HG03439 (cell line): ENCODE results near the gene L3MBTL2.

ENCODE experiments used
- ATAC-seq: cut with Tn5 transposase; IDR thresholded peaks from one replicate; pipeline ENCODE4 v1.9.1; 2021; ENCODE audit warnings: mild to moderate bottlenecking, moderate library complexity; ENCODE audit not compliant: unreplicated experiment

The L3MBTL2 gene

DNA sequence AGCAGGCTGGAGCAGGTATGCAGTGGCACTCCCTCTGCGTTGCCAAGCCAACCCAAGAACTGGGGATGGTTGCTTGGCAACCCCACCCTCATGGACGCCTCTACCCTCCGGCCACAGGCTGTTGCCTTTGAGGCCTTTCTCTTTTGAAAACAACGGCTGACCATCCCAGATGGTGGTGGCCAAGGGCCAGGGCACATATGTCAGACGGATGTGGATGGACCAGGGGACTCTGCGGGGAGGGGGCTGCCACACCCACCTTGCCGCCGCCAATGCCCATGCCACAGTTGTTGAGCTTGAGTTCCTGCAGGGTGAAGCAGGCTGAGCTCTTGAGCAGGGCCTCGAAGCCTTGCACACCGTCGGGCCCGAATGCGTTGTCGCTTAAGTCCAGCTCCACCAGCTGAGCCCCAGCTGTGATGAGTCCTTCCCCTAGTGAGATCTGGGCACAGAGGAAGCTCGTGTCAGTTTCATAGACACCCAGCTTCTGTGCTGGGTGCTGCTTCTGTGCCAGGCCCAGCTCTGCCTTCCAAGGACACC, 59.4 kb downstream of the L3MBTL2 start:
- ATAC-seq: no peak

DNA sequence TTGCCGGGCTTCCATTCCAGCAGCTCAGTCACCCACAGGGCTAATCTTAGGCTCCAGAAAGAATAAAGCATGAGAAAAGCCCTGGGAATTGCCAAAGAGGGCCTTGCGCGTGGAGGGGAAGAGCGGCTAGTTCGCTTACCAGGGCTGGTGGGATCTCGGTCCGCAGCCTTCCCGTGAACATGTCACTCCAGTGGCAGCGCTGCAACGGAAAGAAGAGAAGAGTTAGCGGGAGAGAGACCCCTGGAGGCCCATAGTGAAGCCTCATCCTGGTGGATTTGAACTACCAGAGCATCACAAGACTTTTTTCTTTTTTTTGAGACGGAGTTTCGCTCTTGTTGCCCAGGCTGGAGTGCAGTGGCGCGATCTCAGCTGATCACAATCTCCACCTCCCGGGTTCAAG, 62.8 kb downstream of the L3MBTL2 start:
- no peak for ATAC-seq

DNA sequence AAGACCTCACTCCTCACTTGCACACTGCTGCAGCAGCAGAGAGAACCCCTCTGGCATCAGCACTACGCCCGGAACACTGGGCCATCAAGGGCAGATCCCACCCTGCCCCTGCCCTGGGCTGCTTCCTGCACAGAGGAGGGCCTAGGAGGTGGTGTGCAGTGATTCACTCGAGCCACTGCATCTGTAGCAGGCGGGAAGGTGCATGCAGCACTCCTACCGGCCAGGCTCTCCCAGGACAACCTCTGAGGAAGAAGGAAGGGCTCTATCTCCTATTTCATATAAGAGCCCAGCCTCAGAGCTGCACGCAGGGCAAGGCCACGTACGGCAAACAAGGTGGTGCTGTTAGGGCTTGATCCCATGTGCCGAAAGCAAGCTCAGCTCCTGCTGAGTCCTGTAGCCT, 66.7 kb downstream of the L3MBTL2 start:
- ATAC-seq: no peak

DNA sequence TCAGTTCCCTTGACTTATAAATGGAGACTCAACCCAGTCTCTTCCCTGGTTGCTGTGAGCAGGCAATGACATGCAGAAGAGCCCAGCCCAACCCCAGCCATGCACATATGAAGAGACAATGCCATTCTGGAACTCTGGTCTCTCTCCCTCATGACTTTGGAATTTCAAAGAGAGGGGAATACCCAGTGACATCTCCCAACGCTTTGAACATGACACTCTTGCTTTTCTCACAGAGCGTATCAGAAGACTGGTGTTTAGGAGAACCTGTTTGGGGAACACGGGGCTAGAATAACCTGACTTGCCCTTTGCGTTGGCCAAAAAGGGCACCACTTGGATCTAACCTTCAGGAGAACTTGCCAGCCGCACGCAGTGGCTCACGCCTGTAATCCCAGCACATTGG, 68.0 kb downstream of the L3MBTL2 start:
- ATAC-seq: no peak

DNA sequence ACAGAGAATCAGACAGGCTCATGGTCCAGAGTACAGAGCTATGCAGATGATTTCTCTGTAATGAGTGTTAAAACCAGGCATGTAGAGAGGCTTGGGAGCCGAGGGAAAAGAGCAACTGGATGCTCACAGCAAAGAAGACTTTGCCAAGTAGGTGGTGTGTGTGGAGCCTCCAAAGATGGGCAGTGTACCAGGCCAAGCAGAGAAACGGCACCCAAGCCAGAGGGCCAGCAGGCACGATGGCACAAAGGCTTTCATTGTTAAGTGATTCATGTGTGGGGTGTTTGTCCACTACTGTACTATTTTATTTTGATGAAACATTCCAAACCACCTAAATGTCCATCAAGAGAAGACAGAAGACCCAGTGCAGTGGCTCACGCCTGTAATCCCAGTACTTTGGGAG, 69.7 kb downstream of the L3MBTL2 start:
- no peak for ATAC-seq

DNA sequence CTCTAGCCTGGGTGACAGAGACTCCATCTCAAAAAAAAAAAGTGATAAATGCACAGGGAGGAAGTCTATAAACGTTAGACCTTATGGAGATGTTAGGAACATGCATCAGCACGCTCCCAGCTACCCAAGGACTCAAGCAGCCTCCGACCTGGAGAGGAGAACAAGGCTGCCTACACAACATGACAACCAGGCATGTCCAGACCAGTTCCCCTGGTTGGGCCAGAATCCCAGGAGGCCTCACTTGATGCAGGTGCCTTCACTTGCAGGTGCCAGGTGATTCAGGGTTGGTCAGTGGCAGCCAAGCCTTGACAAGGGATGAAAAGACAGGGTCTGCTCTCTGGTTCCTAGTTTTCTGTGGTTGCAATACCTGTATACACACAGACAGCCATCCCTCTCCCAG, 75.0 kb downstream of the L3MBTL2 start:
- ATAC-seq: no peak

DNA sequence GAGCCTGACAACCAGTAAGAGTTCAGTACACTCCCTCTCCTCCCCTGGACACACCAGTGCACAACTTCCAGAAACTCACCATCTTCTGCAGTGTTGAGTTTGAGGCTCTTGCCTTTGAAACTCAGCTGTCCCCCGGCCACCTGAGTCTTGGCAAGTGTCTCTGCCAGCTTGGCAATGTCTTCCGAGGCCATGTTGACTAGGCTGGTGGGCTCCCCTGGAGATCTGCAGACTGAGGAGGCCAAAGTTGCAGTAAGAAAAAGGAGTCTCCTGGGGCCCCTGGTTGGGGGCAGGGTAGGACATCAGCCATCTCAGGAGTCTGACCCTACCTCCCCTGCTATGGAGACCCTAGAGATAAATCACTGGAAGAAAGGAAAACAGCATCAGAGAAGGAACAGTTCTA, 75.7 kb downstream of the L3MBTL2 start:
- no peak for ATAC-seq
